H9 (cell line): ENCODE measurements around the gene THTPA. TPM values are rescaled to one million over a fixed set of nuclear protein-coding genes. Genes with fewer than 3 reads are reported as not detected.
A peak's percentile ranks its signal among the peaks of the same experiment; 100 is the strongest.

Source experiments
- DNase-seq: peaks from one replicate; pipeline ENCODE4 v3.0.0-alpha.2; 2017
- H2AFZ ChIP-seq: one replicate; pipeline ENCODE4 v1.6.1; 2013; ENCODE audit warnings: mild to moderate bottlenecking, low read length, control low read depth, moderate library complexity
- H2AK5ac ChIP-seq: 2 replicates; pipeline ENCODE4 v1.6.1; 2013; ENCODE audit warnings: low read length, control low read depth, mixed read lengths; ENCODE audit not compliant: insufficient read length
- H2BK120ac ChIP-seq: one replicate; pipeline ENCODE4 v1.6.1; 2013; ENCODE audit warnings: low read depth, mild to moderate bottlenecking, low read length, control low read depth, inconsistent platforms; ENCODE audit not compliant: poor library complexity, severe bottlenecking
- H2BK12ac ChIP-seq: 2 replicates; pipeline ENCODE4 v1.6.1; 2013; ENCODE audit warnings: low read length, control low read depth, mixed read lengths, low read depth; ENCODE audit not compliant: insufficient read length
- H2BK15ac ChIP-seq: 2 replicates; pipeline ENCODE4 v1.6.1; 2013; ENCODE audit warnings: low read depth, low read length, control low read depth
- H2BK20ac ChIP-seq: one replicate; pipeline ENCODE4 v1.6.1; 2013; ENCODE audit warnings: low read depth, mild to moderate bottlenecking, low read length, control low read depth, inconsistent platforms; ENCODE audit not compliant: poor library complexity, severe bottlenecking
- H2BK5ac ChIP-seq: 2 replicates; pipeline ENCODE4 v1.6.1; 2013; ENCODE audit warnings: low read length, control low read depth, mixed read lengths; ENCODE audit not compliant: insufficient read length
- H3K14ac ChIP-seq: 2 replicates; pipeline ENCODE4 v1.6.1; 2013; ENCODE audit warnings: low read length, control low read depth; ENCODE audit not compliant: insufficient read depth
- H3K18ac ChIP-seq: 2 replicates; pipeline ENCODE4 v1.6.1; 2013; ENCODE audit warnings: low read depth, mild to moderate bottlenecking, mixed read lengths, low read length, control low read depth; ENCODE audit not compliant: insufficient read length
- H3K23ac ChIP-seq: 2 replicates; pipeline ENCODE4 v1.6.1; 2013; ENCODE audit warnings: low read length, control low read depth, mixed read lengths, low read depth; ENCODE audit not compliant: insufficient read length
- H3K23me2 ChIP-seq: 2 replicates; pipeline ENCODE4 v1.6.1; 2013; ENCODE audit warnings: low read depth, mild to moderate bottlenecking, mixed read lengths, low read length, control low read depth; ENCODE audit not compliant: insufficient read length, poor library complexity, severe bottlenecking
- H3K27ac ChIP-seq: 2 replicates; pipeline ENCODE4 v1.5.1; 2013; ENCODE audit warnings: low read length, control low read depth, mixed read lengths, low read depth; ENCODE audit not compliant: insufficient read length
- H3K27me3 ChIP-seq: 2 replicates; pipeline ENCODE4 v1.6.1; 2013; ENCODE audit warnings: low read length, control low read depth, inconsistent platforms; ENCODE audit not compliant: insufficient read depth
- H3K4ac ChIP-seq: 2 replicates; pipeline ENCODE4 v1.6.1; 2013; ENCODE audit warnings: low read depth, mild to moderate bottlenecking, control low read depth, inconsistent platforms, low read length, moderate library complexity
- H3K4me1 ChIP-seq: 2 replicates; pipeline ENCODE4 v1.6.1; 2013; ENCODE audit warnings: low read length, control low read depth, inconsistent platforms; ENCODE audit not compliant: insufficient read depth
- H3K4me2 ChIP-seq: 2 replicates; pipeline ENCODE4 v1.6.1; 2013; ENCODE audit warnings: low read length, control low read depth, mixed read lengths; ENCODE audit not compliant: insufficient read length, insufficient read depth
- H3K56ac ChIP-seq: 2 replicates; pipeline ENCODE4 v1.6.1; 2013; ENCODE audit warnings: low read depth, mild to moderate bottlenecking, mixed read lengths, low read length, control low read depth; ENCODE audit not compliant: insufficient read length
- H3K79me1 ChIP-seq: 2 replicates; pipeline ENCODE4 v1.6.1; 2013; ENCODE audit warnings: low read depth, mild to moderate bottlenecking, moderate library complexity, low read length, control low read depth, inconsistent platforms; ENCODE audit not compliant: insufficient read depth, poor library complexity, severe bottlenecking
- H3K79me2 ChIP-seq: 2 replicates; pipeline ENCODE4 v1.6.1; 2013; ENCODE audit warnings: low read length, control low read depth, inconsistent platforms; ENCODE audit not compliant: insufficient read depth
- H3K9ac ChIP-seq: 2 replicates; pipeline ENCODE4 v1.6.1; 2013; ENCODE audit warnings: low read length, control low read depth, mixed read lengths; ENCODE audit not compliant: insufficient read length; ENCODE audit errors: extremely low read depth
- H3K9me3 ChIP-seq: one replicate; pipeline ENCODE4 v1.6.1; 2013; ENCODE audit warnings: low read depth, low read length, inconsistent platforms; ENCODE audit not compliant: control insufficient read depth
- H3T11ph ChIP-seq: one replicate; pipeline ENCODE4 v1.6.1; 2013; ENCODE audit warnings: mild to moderate bottlenecking, low read length, control low read depth, inconsistent platforms
- H4K20me1 ChIP-seq: one replicate; pipeline ENCODE4 v1.6.1; 2013; ENCODE audit not compliant: control insufficient read depth, insufficient read length, insufficient read depth
- H4K5ac ChIP-seq: 2 replicates; pipeline ENCODE4 v1.6.1; 2013; ENCODE audit warnings: low read depth, mild to moderate bottlenecking, mixed read lengths, low read length, control low read depth; ENCODE audit not compliant: insufficient read length
- H4K8ac ChIP-seq: replicated peaks from 2 replicates; pipeline ENCODE4 v1.6.1; 2013; ENCODE audit warnings: low read length, control low read depth, mixed read lengths, low read depth; ENCODE audit not compliant: insufficient read length
- H4K91ac ChIP-seq: 2 replicates; pipeline ENCODE4 v1.6.1; 2013; ENCODE audit warnings: low read depth, mild to moderate bottlenecking, moderate library complexity, mixed read lengths, low read length, control low read depth; ENCODE audit not compliant: insufficient read length
- H3K27ac Mint-ChIP-seq, 3 experiments: 2 replicates in 2 of 3; 3 replicates in 1 of 3; pipeline ENCODE4 v1.8.0; 2020 to 2021; ENCODE audit warnings: mixed read lengths in 3 of 3, mild to moderate bottlenecking in 1 of 3, moderate library complexity in 1 of 3
- H3K27me3 Mint-ChIP-seq: 2 replicates; pipeline ENCODE4 v1.8.0; 2021; ENCODE audit warnings: low read depth, mild to moderate bottlenecking, moderate library complexity, mixed read lengths
- H3K36me3 Mint-ChIP-seq, 3 experiments: 2 replicates in 2 of 3; 3 replicates in 1 of 3; pipeline ENCODE4 v1.8.0; 2020 to 2021; ENCODE audit warnings: low read depth in 3 of 3, mixed read lengths in 3 of 3; ENCODE audit not compliant: insufficient read depth in 1 of 3
- H3K4me1 Mint-ChIP-seq, 2 experiments: 2 replicates each; pipeline ENCODE4 v1.8.0; 2020; ENCODE audit warnings: mixed read lengths in 2 of 2
- H3K4me3 Mint-ChIP-seq, 2 experiments: 2 replicates in 1 of 2; 3 replicates in 1 of 2; pipeline ENCODE4 v1.8.0; 2020 to 2021; ENCODE audit warnings: mild to moderate bottlenecking in 2 of 2, mixed read lengths in 2 of 2, moderate library complexity in 1 of 2
- H3K9me3 Mint-ChIP-seq, 2 experiments: 2 replicates in 1 of 2; 3 replicates in 1 of 2; pipeline ENCODE4 v1.8.0; 2020; ENCODE audit warnings: mild to moderate bottlenecking in 2 of 2, mixed read lengths in 2 of 2, moderate library complexity in 1 of 2
- WGBS: extraction: QIAGEN DNeasy Blood & Tissue Kit; methylation state at CpG from one replicate; pipeline ENCODE4 v1.1.7; 2013; ENCODE audit warnings: missing lambda C conversion rate, low lambda C conversion rate, mixed read lengths; ENCODE audit not compliant: insufficient read length; ENCODE audit errors: extremely low coverage; 5-methylcytosine and 5-hydroxymethylcytosine counted together
- total RNA-seq: library from RNA; stranded (reverse); gene quantifications from 2 replicates; pipeline ENCODE4 v1.2.1, GENCODE V29; 2021
- TF ChIP-seq, protein P1 (sequence below): fragments of 200-600 bp; sonication (generic); conservative IDR thresholded peaks from 3 replicates; pipeline ENCODE4 v1.8.0; 2021; ENCODE audit warnings: antibody characterized with exemption, mild to moderate bottlenecking

Gene THTPA
- total RNA-seq, 1 experiment from 2014 or later, result 15.6 TPM

DNA sequence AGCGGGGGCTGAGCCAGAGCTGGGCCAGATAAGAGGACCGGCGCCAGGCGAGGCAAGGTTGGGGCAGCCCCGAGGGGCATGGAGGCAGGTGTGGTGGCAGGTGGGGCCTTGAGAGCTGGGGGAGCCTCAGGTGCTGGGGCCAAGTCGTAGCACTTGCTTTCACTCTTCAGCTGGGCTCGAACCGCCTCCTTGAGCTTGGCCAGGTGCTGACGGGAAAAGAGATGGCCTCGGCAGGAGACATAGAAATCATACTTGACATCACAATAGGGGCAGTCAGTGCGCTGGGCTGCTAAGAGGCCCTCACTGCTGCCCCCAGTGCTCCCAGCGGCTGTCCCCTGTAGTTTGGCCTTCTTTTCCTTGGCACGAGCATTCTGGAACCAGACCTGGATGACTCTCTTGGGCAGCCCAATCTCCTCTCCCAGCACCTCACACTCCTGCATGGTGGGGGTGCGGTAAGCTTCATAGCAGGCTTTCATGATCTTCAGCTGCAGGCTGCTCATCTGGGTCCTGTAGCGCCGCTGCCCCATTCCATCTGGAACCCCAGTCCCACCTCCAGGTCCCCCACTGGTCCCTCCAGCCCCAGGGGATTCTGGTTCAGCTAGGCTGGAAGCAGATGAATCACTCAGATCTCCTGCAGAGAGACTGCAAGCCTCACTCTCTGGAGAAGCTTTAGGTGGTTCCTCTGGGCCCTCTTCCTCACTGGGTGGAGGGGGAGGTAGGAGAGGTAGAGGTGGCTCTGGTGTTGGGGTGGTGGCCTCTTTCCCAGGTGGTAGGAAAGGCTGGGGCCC lies 32.6 kb upstream of the THTPA start:
- no peak for DNase-seq
- no peak overlapping the region for H2BK12ac ChIP-seq
- Mint-ChIP-seq H3K27ac (peak overlapping the region in 1 of 3 experiments; percentile 27; a peak in 2 of 7 replicates), H3K9me3 (no peaks in the 10 kb centered on the region), H3K27me3 (no peaks in the 10 kb centered on the region; the same call in 1 of the 2 replicates), H3K36me3 (peaks cover 48 to 54% (median 48%) of the 10 kb centered on the region in 3 experiments), H3K4me3 (no peak overlapping the region), H3K4me1 (peaks cover 46 to 55% of the 10 kb centered on the region in 2 experiments)
- H2AFZ ChIP-seq, result no peak overlapping the region
- no peaks in the 10 kb centered on the region for H3K27me3 ChIP-seq
- no peak overlapping the region for H4K5ac ChIP-seq
- H3K9ac ChIP-seq, result no peak overlapping the region
- no CpG with 5 or more reads among the region's 16 CpGs for WGBS
- H3T11ph ChIP-seq, result no peak overlapping the region
- no peak overlapping the region for H2BK15ac ChIP-seq
- no peak overlapping the region for H4K91ac ChIP-seq
- H4K20me1 ChIP-seq, result no peaks in the 10 kb centered on the region
- H2BK120ac ChIP-seq, result no peak overlapping the region
- no peak overlapping the region for H3K56ac ChIP-seq
- H3K4me2 ChIP-seq, result no peak overlapping the region
- H3K4me1 ChIP-seq, result peaks cover 12% of the 10 kb centered on the region; the same call in 1 of the 2 replicates
- no peak overlapping the region for H2AK5ac ChIP-seq
- H3K14ac ChIP-seq, result no peak overlapping the region
- no peaks in the 10 kb centered on the region for H3K79me2 ChIP-seq
- no peak overlapping the region for H2BK5ac ChIP-seq
- H3K27ac ChIP-seq, result no peak overlapping the region
- no peak overlapping the region for H2BK20ac ChIP-seq
- H4K8ac ChIP-seq, result no peak overlapping the region
- TF ChIP-seq, protein P1, sequence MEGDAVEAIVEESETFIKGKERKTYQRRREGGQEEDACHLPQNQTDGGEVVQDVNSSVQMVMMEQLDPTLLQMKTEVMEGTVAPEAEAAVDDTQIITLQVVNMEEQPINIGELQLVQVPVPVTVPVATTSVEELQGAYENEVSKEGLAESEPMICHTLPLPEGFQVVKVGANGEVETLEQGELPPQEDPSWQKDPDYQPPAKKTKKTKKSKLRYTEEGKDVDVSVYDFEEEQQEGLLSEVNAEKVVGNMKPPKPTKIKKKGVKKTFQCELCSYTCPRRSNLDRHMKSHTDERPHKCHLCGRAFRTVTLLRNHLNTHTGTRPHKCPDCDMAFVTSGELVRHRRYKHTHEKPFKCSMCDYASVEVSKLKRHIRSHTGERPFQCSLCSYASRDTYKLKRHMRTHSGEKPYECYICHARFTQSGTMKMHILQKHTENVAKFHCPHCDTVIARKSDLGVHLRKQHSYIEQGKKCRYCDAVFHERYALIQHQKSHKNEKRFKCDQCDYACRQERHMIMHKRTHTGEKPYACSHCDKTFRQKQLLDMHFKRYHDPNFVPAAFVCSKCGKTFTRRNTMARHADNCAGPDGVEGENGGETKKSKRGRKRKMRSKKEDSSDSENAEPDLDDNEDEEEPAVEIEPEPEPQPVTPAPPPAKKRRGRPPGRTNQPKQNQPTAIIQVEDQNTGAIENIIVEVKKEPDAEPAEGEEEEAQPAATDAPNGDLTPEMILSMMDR, result no peak
- H3K18ac ChIP-seq, result no peak overlapping the region
- no peak overlapping the region for H3K4ac ChIP-seq
- no peaks in the 10 kb centered on the region for H3K9me3 ChIP-seq
- H3K79me1 ChIP-seq, result no peaks in the 10 kb centered on the region
- no peaks in the 10 kb centered on the region for H3K23me2 ChIP-seq
- H3K23ac ChIP-seq, result no peak overlapping the region
